VCaP (cell line): ENCODE data around the gene SLITRK6.

Experiments
- H3K27ac ChIP-seq: fragments of 450-650 bp; 2 replicates; pipeline ENCODE4 v1.5.1; 2017
- CTCF ChIP-seq: fragments of 450-650 bp; conservative IDR thresholded peaks from 2 replicates; pipeline ENCODE4 v1.5.1; 2017; ENCODE audit warnings: mild to moderate bottlenecking, moderate library complexity

The SLITRK6 gene

GRCh38 chr13:85819513-85819912 is 20.3 kb upstream of the SLITRK6 start:
- no peak overlapping the region for H3K27ac ChIP-seq
- TF ChIP-seq CTCF, result no peak

DNA sequence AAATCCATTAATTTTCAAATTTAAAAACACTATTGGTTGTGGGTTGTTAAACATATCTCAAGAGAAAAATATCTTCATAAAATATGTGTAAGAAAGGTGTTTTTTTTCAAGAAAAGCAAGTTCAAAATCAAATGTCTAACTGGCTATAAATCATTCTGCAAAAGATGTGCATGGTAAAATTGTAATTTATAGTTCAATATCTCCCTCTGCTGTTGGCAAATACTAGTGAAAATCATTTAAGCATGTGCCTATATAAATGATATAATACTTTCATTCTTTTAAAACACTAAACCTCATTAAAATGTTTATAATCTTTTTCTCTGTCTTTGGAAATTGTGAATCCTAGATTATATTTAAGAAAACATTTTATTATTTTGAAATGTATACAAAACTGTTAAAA is 17.2 kb upstream of the SLITRK6 start:
- H3K27ac ChIP-seq, result no peak overlapping the region
- peak; percentile 64 for TF ChIP-seq CTCF

DNA sequence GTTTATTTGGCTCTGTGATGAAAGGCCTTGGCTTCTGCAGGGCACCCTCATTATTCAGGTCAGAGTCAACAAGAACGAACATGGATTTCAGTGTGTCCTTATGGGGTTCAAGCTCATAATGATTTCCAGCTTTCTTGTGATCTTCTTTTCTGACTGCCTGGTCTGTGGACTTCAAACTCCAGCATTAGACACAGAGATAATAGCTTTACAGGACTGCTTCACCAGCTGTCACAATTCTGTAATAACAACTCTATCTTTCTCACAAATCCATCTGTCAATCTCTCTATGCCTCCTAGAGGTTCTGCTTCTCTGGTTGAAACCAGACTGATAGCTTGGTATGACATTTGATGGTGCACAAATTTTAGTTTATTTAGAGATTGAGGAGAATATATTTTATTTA is 13.1 kb upstream of the SLITRK6 start:
- no peak overlapping the region for H3K27ac ChIP-seq

DNA sequence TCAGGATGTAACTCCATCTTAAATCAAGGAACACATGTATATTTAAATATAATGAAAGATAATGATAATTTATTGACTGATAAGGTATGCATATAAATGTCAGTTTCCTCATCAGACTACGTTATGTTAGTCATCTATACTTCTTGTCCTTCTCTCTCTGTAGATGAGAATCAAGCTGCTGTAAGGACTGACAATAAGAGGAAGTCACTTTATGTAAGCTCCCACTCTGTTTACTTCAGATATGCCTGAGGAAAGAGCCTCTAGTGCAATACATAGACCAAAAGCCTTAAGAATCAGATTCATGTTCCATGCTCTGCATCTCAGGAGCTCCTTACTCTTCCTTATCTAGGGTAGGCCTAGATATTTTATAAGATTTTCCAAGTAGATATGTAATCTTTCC is 9.6 kb upstream of the SLITRK6 start:
- no peak overlapping the region for H3K27ac ChIP-seq
- TF ChIP-seq CTCF, result no peak

More for the DNA sequence above, 13.1 kb upstream of the SLITRK6 start:
- no peak for TF ChIP-seq CTCF

DNA sequence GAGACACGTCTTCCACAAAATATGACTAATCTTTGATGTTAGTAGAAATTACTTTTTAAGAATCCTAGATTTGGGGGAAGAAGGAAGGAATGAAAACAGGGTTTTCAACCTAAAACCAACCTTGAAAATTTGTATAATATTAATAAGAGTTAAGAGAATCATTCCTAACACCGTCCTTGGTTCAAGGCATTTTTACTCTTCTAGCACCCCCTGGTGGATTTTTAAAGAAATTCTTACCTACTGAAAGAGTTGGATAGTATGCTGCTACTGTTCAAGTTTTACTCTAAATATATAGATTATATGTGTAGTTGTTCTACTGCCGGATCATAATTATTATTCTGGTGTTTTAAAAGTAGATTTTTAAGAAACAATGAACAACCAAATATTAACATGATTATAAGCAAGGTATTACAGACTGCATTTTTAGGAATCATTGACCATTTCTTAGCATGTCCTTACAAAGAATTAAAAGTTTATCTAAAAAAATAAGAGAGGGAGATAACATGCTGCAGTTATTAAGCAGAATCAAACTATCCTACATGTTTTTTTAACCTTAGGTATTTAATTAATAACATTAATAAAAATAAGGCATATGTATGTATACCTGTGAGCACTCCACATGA is 7.4 kb upstream of the SLITRK6 start:
- TF ChIP-seq CTCF, result peak; percentile 72
- H3K27ac ChIP-seq, result no peak overlapping the region

DNA sequence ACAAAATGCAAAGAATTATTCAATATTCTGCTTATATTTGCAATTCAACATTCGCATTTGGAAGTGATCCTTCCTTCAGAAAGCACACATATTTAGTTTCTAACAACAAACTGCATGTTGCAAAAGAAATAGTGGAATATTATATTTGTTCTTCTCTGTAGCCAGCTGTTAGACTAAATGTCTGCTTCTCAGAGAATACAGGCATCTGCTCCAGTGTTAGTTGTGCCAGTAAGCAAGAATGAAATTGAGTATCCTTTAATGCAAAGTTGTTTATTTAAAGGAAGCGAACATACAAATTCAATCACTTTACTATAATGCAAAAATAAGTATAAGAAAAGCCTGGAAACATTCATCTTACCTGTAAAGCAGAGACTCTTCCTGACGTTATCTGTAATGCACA is 663 bp downstream of the SLITRK6 start:
- H3K27ac ChIP-seq, result peak overlapping the region; percentile 59
- TF ChIP-seq CTCF, result no peak

- no peak for TF ChIP-seq CTCF
- H3K27ac ChIP-seq, result peak overlapping the region; percentile 59; the same call in 1 of the 2 replicates
Measured at GRCh38 chr13:85797311-85797710, 1.9 kb downstream of the SLITRK6 start.
